GM18867 (cell line): ENCODE results near the gene DHRS7C.

Experiments
- ATAC-seq: cut with Tn5 transposase; IDR thresholded peaks from one replicate; pipeline ENCODE4 v1.9.1; 2021; ENCODE audit warnings: mild to moderate bottlenecking, moderate library complexity; ENCODE audit not compliant: unreplicated experiment

The DHRS7C gene

DNA sequence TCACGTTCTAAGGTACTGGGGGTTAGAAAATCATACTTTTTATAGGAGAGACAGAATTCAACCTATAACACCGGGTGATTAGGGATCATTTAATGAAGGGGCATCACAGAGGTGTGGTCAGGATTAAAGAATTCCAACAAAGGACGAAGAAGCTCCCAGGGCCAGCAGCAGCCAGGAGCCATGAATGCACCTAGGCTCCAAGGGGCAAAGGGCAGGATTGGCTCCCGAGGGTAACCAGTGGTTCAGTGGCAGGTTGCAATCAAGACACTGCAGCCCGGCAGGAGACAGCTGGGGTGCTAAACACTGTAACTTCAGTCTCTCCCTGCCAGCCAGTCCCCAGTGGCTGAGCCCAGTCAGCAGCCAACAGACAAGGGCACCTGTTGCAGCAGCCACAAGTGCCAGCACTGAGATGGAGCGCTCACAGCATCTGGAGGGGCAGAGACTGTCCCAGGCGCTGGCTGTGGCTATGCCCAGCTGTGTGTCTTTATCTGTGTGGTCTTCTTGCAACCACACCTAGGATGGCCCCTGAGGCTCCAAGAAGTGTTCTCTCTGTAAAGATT, 23.9 kb downstream of the DHRS7C start:
- ATAC-seq, result no peak

GRCh38 chr17:9766970-9767369, 24.4 kb downstream of the DHRS7C start:
- ATAC-seq, result no peak

GRCh38 chr17:9765322-9765721, 26.1 kb downstream of the DHRS7C start:
- no peak for ATAC-seq

DNA sequence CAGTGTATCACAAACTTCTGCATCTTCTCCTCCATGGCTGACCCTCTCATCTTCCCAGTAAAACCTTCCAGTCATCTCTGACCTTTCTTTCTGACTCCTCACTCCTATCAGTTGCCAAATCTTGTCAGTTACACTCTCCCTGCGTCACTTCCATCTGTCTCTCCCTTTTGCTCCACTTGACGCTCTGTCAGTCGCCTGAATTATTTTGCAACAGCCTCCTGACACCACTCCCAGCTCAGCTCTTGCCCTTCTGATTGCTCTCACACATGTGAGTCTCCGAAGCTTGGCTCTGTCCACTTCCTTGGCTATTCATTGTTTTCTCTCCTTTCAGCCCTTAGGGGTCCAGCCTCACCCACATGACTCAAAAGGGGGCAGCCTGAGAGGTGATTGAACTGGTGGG, 27.7 kb downstream of the DHRS7C start:
- ATAC-seq, result no peak

- ATAC-seq, result no peak
Measured at GRCh38 chr17:9760266-9760665, 31.1 kb downstream of the DHRS7C start.

DNA sequence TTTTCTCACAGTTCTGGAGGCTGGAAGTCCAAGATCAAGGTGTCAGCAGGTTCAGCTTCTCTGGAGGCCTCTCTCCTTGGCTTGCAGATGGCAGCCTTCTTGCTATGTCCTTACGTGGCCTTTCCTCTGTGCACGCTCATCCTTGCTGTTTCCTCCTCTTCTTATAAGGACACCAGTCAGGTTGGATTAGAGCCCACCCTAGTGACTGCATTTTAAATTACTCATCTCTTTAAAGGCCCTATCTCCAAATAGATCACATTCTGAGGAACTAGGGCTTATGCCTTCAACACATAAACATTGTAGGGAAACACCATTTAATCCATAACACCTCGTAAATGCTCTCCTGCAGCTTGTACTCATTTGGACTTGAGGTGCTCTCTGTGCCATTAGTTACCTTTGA, 36.3 kb downstream of the DHRS7C start:
- ATAC-seq, result no peak

DNA sequence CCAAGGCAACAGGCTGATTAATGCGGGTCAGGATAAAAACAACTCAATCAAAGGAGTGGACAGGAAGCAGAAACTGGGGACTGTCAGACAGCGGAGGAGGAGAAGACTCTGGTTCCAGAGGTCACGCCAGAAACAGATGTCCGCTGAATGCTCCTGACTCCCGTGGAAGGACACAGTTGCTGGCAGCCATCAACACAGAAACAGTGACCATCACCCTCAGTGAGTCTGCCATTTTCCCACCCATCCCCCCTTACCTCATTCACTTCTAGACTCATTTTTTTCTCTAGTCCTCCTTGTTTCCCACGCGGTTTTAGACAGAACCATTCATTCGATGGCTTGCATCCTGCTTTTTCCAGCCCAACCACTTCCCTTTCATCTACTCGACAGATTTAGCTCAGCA, 40.9 kb downstream of the DHRS7C start:
- ATAC-seq, result no peak

- no peak for ATAC-seq
Measured at GRCh38 chr17:9729735-9730420, 61.5 kb downstream of the DHRS7C start.

GRCh38 chr17:9729034-9729650, 62.2 kb downstream of the DHRS7C start:
- ATAC-seq, result no peak

DNA sequence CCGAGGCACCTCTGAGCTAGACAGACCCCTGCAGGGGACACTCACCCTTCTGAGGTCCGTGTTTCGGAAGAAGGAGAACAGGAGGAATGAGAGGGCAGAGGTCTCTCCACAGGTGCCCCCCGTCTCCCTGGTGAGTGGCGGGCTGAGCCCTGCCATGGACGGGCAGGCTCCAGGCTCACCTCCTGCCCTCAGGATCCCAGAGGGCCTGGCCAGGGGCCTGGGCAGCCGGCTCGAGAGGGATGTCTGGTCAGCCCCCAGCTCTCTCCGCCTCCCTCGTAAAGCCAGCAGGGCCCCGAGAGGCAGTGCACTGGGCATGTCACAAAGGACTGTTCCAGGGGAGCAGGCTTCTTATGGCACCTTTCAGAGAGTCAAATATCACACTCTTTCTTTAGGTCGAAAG, 62.8 kb downstream of the DHRS7C start:
- ATAC-seq, result no peak

GRCh38 chr17:9728005-9728404, 63.4 kb downstream of the DHRS7C start:
- ATAC-seq, result no peak

DNA sequence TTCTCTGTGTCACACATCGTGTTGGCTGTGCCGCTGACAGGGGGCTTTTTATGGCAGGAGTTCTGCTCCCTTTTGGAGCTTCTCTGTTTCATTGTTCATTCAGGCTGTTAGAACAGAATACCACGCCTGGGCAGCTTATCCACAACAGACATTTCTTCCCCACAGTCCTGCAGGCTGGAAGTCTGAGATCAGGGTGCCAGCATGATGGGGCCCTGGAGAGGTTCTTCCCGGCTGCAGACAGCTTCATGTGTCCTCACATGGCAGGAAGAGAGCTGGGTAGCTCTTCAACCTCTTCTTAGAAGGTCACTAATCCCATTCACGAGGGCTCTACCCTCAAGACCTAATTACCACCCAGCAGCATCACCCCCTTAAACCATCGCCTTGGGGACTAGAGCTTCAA, 65.1 kb downstream of the DHRS7C start:
- ATAC-seq, result no peak

GRCh38 chr17:9725575-9725974, 65.8 kb downstream of the DHRS7C start:
- ATAC-seq, result no peak
